Osteocyte (in vitro differentiated cells): ENCODE results near the gene CD59. TPM values are rescaled to one million over a fixed set of nuclear protein-coding genes. Genes with fewer than 3 reads are reported as not detected.

Experiments used
- DNase-seq: peaks from one replicate; pipeline ENCODE4 v3.0.0; 2021; ENCODE audit warnings: mixed read lengths; ENCODE audit not compliant: unreplicated experiment; ENCODE audit errors: extremely low spot score
- H3K27ac Mint-ChIP-seq: one replicate; pipeline ENCODE4 v1.8.0; 2021; ENCODE audit warnings: mild to moderate bottlenecking, mixed read lengths; ENCODE audit not compliant: unreplicated experiment
- H3K27me3 Mint-ChIP-seq: one replicate; pipeline ENCODE4 v1.8.0; 2021; ENCODE audit warnings: mixed read lengths; ENCODE audit not compliant: unreplicated experiment
- H3K36me3 Mint-ChIP-seq: one replicate; pipeline ENCODE4 v1.8.0; 2021; ENCODE audit warnings: mixed read lengths; ENCODE audit not compliant: unreplicated experiment
- H3K4me1 Mint-ChIP-seq: one replicate; pipeline ENCODE4 v1.8.0; 2021; ENCODE audit warnings: mixed read lengths; ENCODE audit not compliant: unreplicated experiment
- H3K4me3 Mint-ChIP-seq: one replicate; pipeline ENCODE4 v1.8.0; 2021; ENCODE audit warnings: mild to moderate bottlenecking, moderate library complexity, mixed read lengths; ENCODE audit not compliant: unreplicated experiment
- H3K9me3 Mint-ChIP-seq: one replicate; pipeline ENCODE4 v1.8.0; 2021; ENCODE audit warnings: mixed read lengths; ENCODE audit not compliant: unreplicated experiment
- CTCF ChIP-seq: fragments of 200-600 bp; sonication (generic); IDR thresholded peaks from 2 replicates; pipeline ENCODE4 v1.5.0; 2021; ENCODE audit warnings: antibody characterized with exemption, mild to moderate bottlenecking, moderate library complexity
- total RNA-seq: library from RNA; stranded (reverse); gene quantifications from 2 replicates; pipeline ENCODE4 v1.2.1, GENCODE V29; 2021

The CD59 gene
- total RNA-seq, 1 donor from 2014 or later = 857 TPM

GRCh38 chr11:33775832-33776470 lies 39.7 kb upstream of the CD59 start:
- Mint-ChIP-seq H3K4me1 (peaks cover 33% of the 10 kb centered on the region), H3K4me3 (no peak overlapping the region), H3K9me3 (no peaks in the 10 kb centered on the region), H3K27me3 (peaks cover 3% of the 10 kb centered on the region), H3K27ac (no peak overlapping the region), H3K36me3 (no peaks in the 10 kb centered on the region)
- DNase-seq = no peak
- TF ChIP-seq CTCF = no peak

- H3K4me3 Mint-ChIP-seq = peak overlapping the region; percentile 97
- peaks cover 1% of the 10 kb centered on the region for H3K36me3 Mint-ChIP-seq
- no peak for DNase-seq
- no peaks in the 10 kb centered on the region for H3K9me3 Mint-ChIP-seq
- H3K27me3 Mint-ChIP-seq = peaks cover 3% of the 10 kb centered on the region
- peaks cover 33% of the 10 kb centered on the region for H3K4me1 Mint-ChIP-seq
- peak overlapping the region; percentile 91 for H3K27ac Mint-ChIP-seq
- TF ChIP-seq CTCF = no peak
Observed at GRCh38 chr11:33775467-33775807, 39.2 kb upstream of the CD59 start.

GRCh38 chr11:33774736-33775466 lies 38.7 kb upstream of the CD59 start:
- no peaks in the 10 kb centered on the region for H3K9me3 Mint-ChIP-seq

GRCh38 chr11:33773987-33774735 lies 37.9 kb upstream of the CD59 start, which contains the start of gene FBXO3:
TSS of gene FBXO3 (minus strand) at chr11:33774520. CDS start at chr11:33774497, 23 bp downstream.
- H3K36me3 Mint-ChIP-seq = peaks cover 12% of the 10 kb centered on the region
- peak within 1 kb of the TSS; percentile 91 for H3K27ac Mint-ChIP-seq
- peak; percentile 91 for DNase-seq
- TF ChIP-seq CTCF = no peak
- H3K27me3 Mint-ChIP-seq = no peaks in the 10 kb centered on the region
- no peaks in the 10 kb centered on the region for H3K9me3 Mint-ChIP-seq
- peaks cover 28% of the 10 kb centered on the region for H3K4me1 Mint-ChIP-seq
- peak within 1 kb of the TSS; percentile 97 for H3K4me3 Mint-ChIP-seq

More at GRCh38 chr11:33774736-33775466, 38.7 kb upstream of the CD59 start:
- no peaks in the 10 kb centered on the region for H3K27me3 Mint-ChIP-seq
- no peak for DNase-seq
- peak overlapping the region; percentile 97 for H3K4me3 Mint-ChIP-seq
- no peak for TF ChIP-seq CTCF
- peaks cover 7% of the 10 kb centered on the region for H3K36me3 Mint-ChIP-seq
- peak overlapping the region; percentile 91 for H3K27ac Mint-ChIP-seq
- H3K4me1 Mint-ChIP-seq = peaks cover 29% of the 10 kb centered on the region
